ENCODE data around the gene KRT39. TPM values are rescaled to one million over a fixed set of nuclear protein-coding genes. Genes with fewer than 3 reads are reported as not detected.

KRT39 gene
- total RNA-seq, 4 donors from 2014 or later, result not detected

DNA sequence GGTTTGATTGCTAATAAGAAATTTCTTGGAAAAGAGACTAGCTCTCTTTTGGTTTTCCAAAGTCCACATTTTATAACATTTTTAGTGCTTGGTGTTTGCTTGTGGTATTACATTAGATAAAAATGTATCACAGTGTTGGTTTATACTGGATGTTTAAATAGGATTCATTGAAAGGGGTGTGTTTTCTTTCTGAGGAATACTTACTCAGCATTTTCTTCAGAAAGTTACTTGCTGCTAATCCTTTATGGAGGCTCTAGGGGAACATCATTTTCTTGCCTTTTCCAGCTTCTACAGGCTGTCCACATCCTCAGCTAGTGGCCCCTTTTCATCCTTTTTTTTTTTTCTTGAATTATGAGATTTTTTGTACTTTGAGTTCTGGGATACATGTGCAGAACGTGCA lies 834 bp upstream of the KRT39 start:
- no peak for DNase-seq
- no peaks in the 10 kb centered on the region for H3K36me3 ChIP-seq
- TF ChIP-seq, protein P1, sequence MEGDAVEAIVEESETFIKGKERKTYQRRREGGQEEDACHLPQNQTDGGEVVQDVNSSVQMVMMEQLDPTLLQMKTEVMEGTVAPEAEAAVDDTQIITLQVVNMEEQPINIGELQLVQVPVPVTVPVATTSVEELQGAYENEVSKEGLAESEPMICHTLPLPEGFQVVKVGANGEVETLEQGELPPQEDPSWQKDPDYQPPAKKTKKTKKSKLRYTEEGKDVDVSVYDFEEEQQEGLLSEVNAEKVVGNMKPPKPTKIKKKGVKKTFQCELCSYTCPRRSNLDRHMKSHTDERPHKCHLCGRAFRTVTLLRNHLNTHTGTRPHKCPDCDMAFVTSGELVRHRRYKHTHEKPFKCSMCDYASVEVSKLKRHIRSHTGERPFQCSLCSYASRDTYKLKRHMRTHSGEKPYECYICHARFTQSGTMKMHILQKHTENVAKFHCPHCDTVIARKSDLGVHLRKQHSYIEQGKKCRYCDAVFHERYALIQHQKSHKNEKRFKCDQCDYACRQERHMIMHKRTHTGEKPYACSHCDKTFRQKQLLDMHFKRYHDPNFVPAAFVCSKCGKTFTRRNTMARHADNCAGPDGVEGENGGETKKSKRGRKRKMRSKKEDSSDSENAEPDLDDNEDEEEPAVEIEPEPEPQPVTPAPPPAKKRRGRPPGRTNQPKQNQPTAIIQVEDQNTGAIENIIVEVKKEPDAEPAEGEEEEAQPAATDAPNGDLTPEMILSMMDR (IDR thresholded peaks at IDR 0.05 in 4 of 5, conservative IDR thresholded peaks at IDR 0.05 in 1 of 5), result no peak
- TF ChIP-seq POLR2A (IDR thresholded peaks at IDR 0.05), result no peak
- H3K27ac ChIP-seq, result no peak overlapping the region
- intact Hi-C loops (cut with DNase I; ENCODE audit: low total_unique reads) (no loop called here), in situ Hi-C loops (cut with MboI; ENCODE audit: low sequenced_read_pairs in 4 of 4) (loop anchor here in 2 of 4 donors (25.0 kb wide), 2 partner anchors 95 to 105 kb away; partner anchors contain the start of genes KRT12 (in 1 of the 2), KRTAP2-2 (in 1 of the 2), KRTAP2-3 (in 1 of the 2) and KRTAP2-4 (in 1 of the 2))
- no peak overlapping the region for H3K4me3 ChIP-seq
- no peak for ATAC-seq
- H3K4me1 ChIP-seq, result no peaks in the 10 kb centered on the region
- no peaks in the 10 kb centered on the region for H3K9me3 ChIP-seq
- H3K27me3 ChIP-seq, result no peaks in the 10 kb centered on the region

- H3K27ac ChIP-seq, result no peak overlapping the region
- TF ChIP-seq, protein P1 (IDR thresholded peaks at IDR 0.05 in 4 of 5, conservative IDR thresholded peaks at IDR 0.05 in 1 of 5), result peak in 3 of 5 experiments; percentile 7 to 52 (median 35)
- no peak for TF ChIP-seq POLR2A (IDR thresholded peaks at IDR 0.05)
- no peak for ATAC-seq
- H3K4me1 ChIP-seq, result no peaks in the 10 kb centered on the region
- DNase-seq, result no peak
- no peaks in the 10 kb centered on the region for H3K36me3 ChIP-seq
- in situ Hi-C loops (cut with MboI; ENCODE audit: low sequenced_read_pairs in 4 of 4) (loop anchor here in 2 of 4 donors (25.0 kb wide), 2 partner anchors 98 to 102 kb away; partner anchors contain the start of genes KRT12 (in 1 of the 2), KRTAP2-2 (in 1 of the 2), KRTAP2-3 (in 1 of the 2) and KRTAP2-4 (in 1 of the 2)), intact Hi-C loops (cut with DNase I; ENCODE audit: low total_unique reads) (no loop called here)
- no peak overlapping the region for H3K4me3 ChIP-seq
- no peaks in the 10 kb centered on the region for H3K9me3 ChIP-seq
- no peaks in the 10 kb centered on the region for H3K27me3 ChIP-seq
Observed at GRCh38 chr17:40963838-40964237, 2.9 kb downstream of the KRT39 start.

GRCh38 chr17:40962059-40962561 lies 4.6 kb downstream of the KRT39 start:
- intact Hi-C loops (cut with DNase I; ENCODE audit: low total_unique reads), result no loop called here

GRCh38 chr17:40961591-40961990 lies 5.2 kb downstream of the KRT39 start:
- intact Hi-C loops (cut with DNase I; ENCODE audit: low total_unique reads), result no loop called here
- ATAC-seq, result no peak
- no peak overlapping the region for H3K4me3 ChIP-seq
- no peaks in the 10 kb centered on the region for H3K36me3 ChIP-seq
- TF ChIP-seq, protein P1 (IDR thresholded peaks at IDR 0.05 in 4 of 5, conservative IDR thresholded peaks at IDR 0.05 in 1 of 5), result no peak
- DNase-seq, result no peak
- in situ Hi-C loops (cut with MboI; ENCODE audit: low sequenced_read_pairs in 4 of 4), result loop anchor here in 2 of 4 donors (25.0 kb wide), 2 partner anchors 99 to 101 kb away; partner anchors contain the start of genes KRT12 (in 1 of the 2), KRTAP2-2 (in 1 of the 2), KRTAP2-3 (in 1 of the 2) and KRTAP2-4 (in 1 of the 2)
- H3K27me3 ChIP-seq, result no peaks in the 10 kb centered on the region
- H3K27ac ChIP-seq, result no peak overlapping the region
- no peaks in the 10 kb centered on the region for H3K4me1 ChIP-seq
- H3K9me3 ChIP-seq, result no peaks in the 10 kb centered on the region

More at GRCh38 chr17:40962059-40962561, 4.6 kb downstream of the KRT39 start:
- Histone ChIP-seq H3K4me1 (no peaks in the 10 kb centered on the region), H3K4me3 (no peak overlapping the region), H3K9me3 (no peaks in the 10 kb centered on the region), H3K27ac (no peak overlapping the region), H3K36me3 (no peaks in the 10 kb centered on the region), H3K27me3 (no peaks in the 10 kb centered on the region)
- no peak for ATAC-seq
- TF ChIP-seq, protein P1 (IDR thresholded peaks at IDR 0.05 in 4 of 5, conservative IDR thresholded peaks at IDR 0.05 in 1 of 5), result no peak
- no peak for TF ChIP-seq POLR2A (IDR thresholded peaks at IDR 0.05)
- no peak for DNase-seq
- in situ Hi-C loops (cut with MboI; ENCODE audit: low sequenced_read_pairs in 4 of 4), result loop anchor here in 2 of 4 donors (25.0 kb wide), 2 partner anchors 100 kb away; partner anchors contain the start of genes KRT12 (in 1 of the 2), KRTAP2-2 (in 1 of the 2), KRTAP2-3 (in 1 of the 2) and KRTAP2-4 (in 1 of the 2)
